GM12878 (cell line): Measurements from ENCODE around the gene MACROD2. TPM values are rescaled to one million over a fixed set of nuclear protein-coding genes. Genes with fewer than 3 reads are reported as not detected.

Experiments
- ATAC-seq: fragments of 200-7000 bp; cut with Tn5 transposase; 3 replicates; pipeline ENCODE4 v1.9.1; 2020; ENCODE audit warnings: mild to moderate bottlenecking, moderate library complexity
- BruUV-seq: library from RNA; stranded (reverse); fragments of 400-500 nt; replicated peaks from 2 replicates; lab custom pipeline; 2021; lab: Mats Ljungman, UMichigan
- CTCF ChIA-PET: fragments of 300-600 bp; sonication (Branson Sonifier 250); formaldehyde crosslinking; extraction: SDS; loops from one replicate; lab custom pipeline; 2021; ENCODE audit warnings: inconsistent platforms; lab: Yijun Ruan, JAX
- POLR2A ChIA-PET: fragments of 350-600 bp; formaldehyde crosslinking; extraction: SDS; loops from one replicate; lab custom pipeline; 2021; ENCODE audit warnings: inconsistent platforms; lab: Charles Lee
- RAD21 ChIA-PET: fragments of 300-600 bp; sonication (Branson Sonifier 250); formaldehyde crosslinking; loops from one replicate; lab custom pipeline; 2023; ENCODE audit warnings: antibody characterized with exemption; ENCODE audit not compliant: unreplicated experiment; lab: Charles Lee
- SMC1A ChIA-PET: fragments of 300-600 bp; sonication (Branson Sonifier 250); formaldehyde crosslinking; loops from one replicate; lab custom pipeline; 2023; ENCODE audit not compliant: unreplicated experiment, uncharacterized antibody; lab: Charles Lee
- DNase-seq: peaks from one replicate; pipeline ENCODE4 v3.0.0-alpha.2; 2011; ENCODE audit warnings: low read depth, low spot score
- FAIRE-seq: peaks from 3 replicates; lab custom pipeline; 2011; peaks lifted over from hg19 to GRCh38; lab: Jason Lieb, UNC
- H2AFZ ChIP-seq: 2 replicates; pipeline ENCODE4 v1.6.0; 2011; ENCODE audit warnings: low read depth, low read length, control low read depth; ENCODE audit not compliant: control insufficient read depth
- H3K27ac ChIP-seq: 2 replicates; pipeline ENCODE4 v1.5.1; 2011; ENCODE audit warnings: control low read depth; ENCODE audit not compliant: control insufficient read depth, insufficient read depth
- H3K27me3 ChIP-seq, 2 experiments: replicated peaks in 1 of 2; 2 replicates each; pipeline versions ENCODE4 v1.6.0 to v1.6.1; 2011; ENCODE audit warnings: low read length in 1 of 2; ENCODE audit not compliant: control insufficient read depth in 2 of 2, insufficient read depth in 2 of 2
- H3K36me3 ChIP-seq, 2 experiments: 2 replicates each; pipeline ENCODE4 v1.5.1; 2011; ENCODE audit warnings: low read length in 1 of 2; ENCODE audit not compliant: control insufficient read depth in 2 of 2, insufficient read depth in 2 of 2
- H3K4me1 ChIP-seq: 2 replicates; pipeline ENCODE4 v1.6.1; 2011; ENCODE audit warnings: mild to moderate bottlenecking, low read length, moderate library complexity, mixed read lengths; ENCODE audit not compliant: control insufficient read depth, insufficient read depth
- H3K4me2 ChIP-seq: 2 replicates; pipeline ENCODE4 v1.6.0; 2011; ENCODE audit warnings: control low read depth; ENCODE audit not compliant: control insufficient read depth, insufficient read depth
- H3K4me3 ChIP-seq: fragments of 200-600 bp; sonication (generic); 2 replicates; pipeline ENCODE4 v1.5.1; 2016
- H3K79me2 ChIP-seq: 2 replicates; pipeline ENCODE4 v1.6.0; 2011; ENCODE audit warnings: low read length; ENCODE audit not compliant: control insufficient read depth, insufficient read depth
- H3K9ac ChIP-seq: 2 replicates; pipeline ENCODE4 v1.8.0; 2011; ENCODE audit warnings: low read length, control low read depth, mixed read lengths; ENCODE audit not compliant: control insufficient read depth, insufficient read depth
- H3K9me3 ChIP-seq: replicated peaks from 3 replicates; pipeline ENCODE4 v1.5.1; 2011; ENCODE audit warnings: mild to moderate bottlenecking, low read length; ENCODE audit not compliant: control insufficient read depth, insufficient read depth
- H4K20me1 ChIP-seq: 2 replicates; pipeline ENCODE4 v1.6.0; 2011; ENCODE audit not compliant: control insufficient read depth, insufficient read depth
- ATF3 ChIP-seq: IDR thresholded peaks from 2 replicates; pipeline ENCODE4 v1.6.1; 2011; ENCODE audit warnings: low read depth, mild to moderate bottlenecking, low read length, moderate library complexity, borderline replicate concordance; ENCODE audit errors: extremely low read depth
- BMI1 ChIP-seq: fragments of 450-650 bp; IDR thresholded peaks from 2 replicates; pipeline ENCODE4 v1.6.1; 2016; ENCODE audit warnings: mild to moderate bottlenecking, moderate library complexity, borderline replicate concordance
- BRCA1 ChIP-seq: IDR thresholded peaks from 2 replicates; pipeline ENCODE4 v1.6.1; 2011; ENCODE audit warnings: low read depth, low read length, improper control_type of control experiment
- CREM ChIP-seq: IDR thresholded peaks from 2 replicates; pipeline ENCODE4 v1.6.1; 2014; ENCODE audit warnings: antibody characterized with exemption, low read depth
- ESRRA ChIP-seq: IDR thresholded peaks from 2 replicates; pipeline ENCODE4 v1.6.1; 2012; ENCODE audit warnings: mild to moderate bottlenecking, low read length, improper control_type of control experiment
- IKZF1 ChIP-seq: fragments of 450-650 bp; conservative IDR thresholded peaks from 2 replicates; pipeline ENCODE4 v1.6.1; 2017; ENCODE audit warnings: antibody characterized with exemption, mild to moderate bottlenecking
- MXI1 ChIP-seq: fragments of 150-350 bp; IDR thresholded peaks from 2 replicates; pipeline ENCODE4 v1.6.1; 2011; ENCODE audit warnings: low read depth, mild to moderate bottlenecking, inconsistent platforms, low read length, improper control_type of control experiment
- NFYB ChIP-seq: IDR thresholded peaks from 2 replicates; pipeline ENCODE4 v1.6.1; 2011; ENCODE audit warnings: low read depth, mild to moderate bottlenecking, low read length, improper control_type of control experiment, moderate library complexity; ENCODE audit not compliant: insufficient read depth
- NR2C2 ChIP-seq: IDR thresholded peaks from 2 replicates; pipeline ENCODE4 v1.6.1; 2011; ENCODE audit warnings: borderline replicate concordance, low read depth; ENCODE audit not compliant: control insufficient read depth, insufficient read length
- RELA ChIP-seq: fragments of 450-650 bp; IDR thresholded peaks from 2 replicates; pipeline ENCODE4 v1.8.0; 2014; ENCODE audit warnings: borderline replicate concordance; ENCODE audit not compliant: partially characterized antibody
- SMAD1 ChIP-seq: fragments of 450-650 bp; IDR thresholded peaks from 2 replicates; pipeline ENCODE4 v1.6.1; 2018; ENCODE audit warnings: mild to moderate bottlenecking, low read depth; ENCODE audit not compliant: partially characterized antibody
- ZNF384 ChIP-seq: IDR thresholded peaks from 2 replicates; pipeline ENCODE4 v1.6.1; 2012; ENCODE audit warnings: low read depth, mild to moderate bottlenecking, low read length, improper control_type of control experiment, borderline replicate concordance
- ZNF687 ChIP-seq: fragments of 450-650 bp; IDR thresholded peaks from 2 replicates; pipeline ENCODE4 v1.6.1; 2017; ENCODE audit warnings: mild to moderate bottlenecking, moderate library complexity
- WGBS: methylation state at CpG from one replicate; pipeline ENCODE4 v1.1.6; 2016; ENCODE audit warnings: low lambda C conversion rate; ENCODE audit not compliant: insufficient replicate concordance, insufficient coverage; ENCODE audit errors: missing lambda C conversion rate; 5-methylcytosine and 5-hydroxymethylcytosine counted together
- in situ Hi-C: fragments of 300-500 bp; cut with MboI; formaldehyde crosslinking; loops from 9 replicates; pipeline ENCODE4 v1.14.3; 2018; ENCODE audit warnings: mixed read lengths
- intact Hi-C: fragments of 100-400 bp; cut with micrococcal nuclease; formaldehyde crosslinking; loops from one replicate; pipeline ENCODE4 v1.14.2; 2022; ENCODE audit not compliant: unreplicated experiment
- polyA plus RNA-seq, 11 experiments: library from polyadenylated mRNA; depleted of rRNA in 4 of 11; unstranded in 6 of 11; stranded (reverse) in 5 of 11; fragments of >200 nt; fragmentation: Nextera tagmentation in 4 of 11; fragmentation: Illumina TruSeq in 1 of 11; extraction: Ambion mirVana in 4 of 11; extraction: Trizol in 1 of 11; gene quantifications; 1 replicate in 1 of 11; 2 replicates in 10 of 11; pipeline versions ENCODE4 v1.2.1 to v1.2.3, GENCODE V29; 2011 to 2016; ENCODE audit warnings: inconsistent platforms in 2 of 11, missing spikeins in 2 of 11, low read depth in 1 of 11
- total RNA-seq, 4 experiments: library from RNA; depleted of rRNA in 3 of 4; stranded (reverse); fragments of >200 nt in 3 of 4; fragmentation: Illumina TruSeq in 1 of 4; extraction: Trizol in 1 of 4; gene quantifications; 2 replicates each; pipeline versions ENCODE4 v1.2.1 to v1.2.3, GENCODE V29; 2013 to 2021

The MACROD2 gene
- total and polyA plus RNA-seq, 10 of the 15 experiments (the other 5 are each of a cell fraction or from before 2014, with no cell fraction given): 1.1 to 21.5 (median 2.2) TPM

- WGBS: 5% methylated on average over 5 of the region's 5 CpGs
- H2AFZ ChIP-seq: no peak within 1 kb of the TSS
- no peak within 1 kb of the TSS for H3K4me3 ChIP-seq
- intact Hi-C loops (no loop called here), in situ Hi-C loops (no loop called here)
- H3K4me1 ChIP-seq: no peaks in the 10 kb centered on the region
- CTCF ChIA-PET: no interaction called here
- no peak within 1 kb of the TSS for H3K9ac ChIP-seq
- SMC1A ChIA-PET: interaction anchor here (1.1 kb wide), 1 partner anchor 28 kb away, joined by 3 read pairs; no protein-coding TSS in a partner anchor
- no peak within 1 kb of the TSS for H3K27ac ChIP-seq
- POLR2A ChIA-PET: no interaction called here
- ATAC-seq (no peak), DNase-seq (no peak), FAIRE-seq (no peak)
- TF ChIP-seq RELA (no peak), ATF3 (no peak), ESRRA (no peak), BMI1 (no peak), CREM (no peak), IKZF1 (no peak), BRCA1 (no peak), SMAD1 (no peak)
- H3K36me3 ChIP-seq: no peaks in the 10 kb centered on the region
- BruUV-seq: no TSS peak
- no peaks in the 10 kb centered on the region; the same call in 2 of the 3 replicates for H3K9me3 ChIP-seq
- H3K79me2 ChIP-seq: no peaks in the 10 kb centered on the region
- no peak within 1 kb of the TSS for H3K4me2 ChIP-seq
- H3K27me3 ChIP-seq: no peaks in the 10 kb centered on the region
- H4K20me1 ChIP-seq: no peaks in the 10 kb centered on the region
- RAD21 ChIA-PET: no interaction called here
These were observed 4.9 kb upstream of the MACROD2 start, which contains the start of gene SEL1L2 for GRCh38 chr20:13990465-13990864. SEL1L2 (minus strand) TSS chr20:13990614; CDS start chr20:13990534, 80 bp downstream.

- Histone ChIP-seq H3K79me2 (no peaks in the 10 kb centered on the region), H3K9me3 (no peaks in the 10 kb centered on the region; the same call in 2 of the 3 replicates), H4K20me1 (no peaks in the 10 kb centered on the region), H3K9ac (no peak overlapping the region), H3K4me2 (no peak overlapping the region), H2AFZ (no peak overlapping the region), H3K27ac (no peak overlapping the region), H3K4me1 (no peaks in the 10 kb centered on the region), H3K4me3 (no peak overlapping the region), H3K36me3 (no peaks in the 10 kb centered on the region), H3K27me3 (no peaks in the 10 kb centered on the region)
- FAIRE-seq (no peak), ATAC-seq (no peak), DNase-seq (no peak)
- SMC1A ChIA-PET: interaction anchor here (1.1 kb wide), 1 partner anchor 27 kb away, joined by 3 read pairs; no protein-coding TSS in a partner anchor
- intact Hi-C loops: no loop called here
- CTCF ChIA-PET: no interaction called here
- BruUV-seq: no TSS peak
- in situ Hi-C loops: no loop called here
- POLR2A ChIA-PET: no interaction called here
- RAD21 ChIA-PET: no interaction called here
- WGBS: 27% methylated on average over 1 of the region's 1 CpG
- TF ChIP-seq CREM (no peak), MXI1 (no peak), ZNF687 (no peak), NFYB (no peak), NR2C2 (no peak), ZNF384 (no peak)
These were observed 4.0 kb upstream of the MACROD2 start for GRCh38 chr20:13991311-13991710.
